NCI-H1694 (cell line): Measurements from ENCODE around the gene HES6.

ENCODE experiments used
- DNase-seq: peaks from one replicate; lab custom pipeline; 2025; lab: John Stamatoyannopoulos, UW

HES6 gene

GRCh38 chr2:238254095-238254723 lies 14.4 kb upstream of the HES6 start:
- DNase-seq = no peak

GRCh38 chr2:238252766-238253630 lies 13.2 kb upstream of the HES6 start:
- no peak for DNase-seq

GRCh38 chr2:238251986-238252385 lies 12.1 kb upstream of the HES6 start:
- DNase-seq = no peak

DNA sequence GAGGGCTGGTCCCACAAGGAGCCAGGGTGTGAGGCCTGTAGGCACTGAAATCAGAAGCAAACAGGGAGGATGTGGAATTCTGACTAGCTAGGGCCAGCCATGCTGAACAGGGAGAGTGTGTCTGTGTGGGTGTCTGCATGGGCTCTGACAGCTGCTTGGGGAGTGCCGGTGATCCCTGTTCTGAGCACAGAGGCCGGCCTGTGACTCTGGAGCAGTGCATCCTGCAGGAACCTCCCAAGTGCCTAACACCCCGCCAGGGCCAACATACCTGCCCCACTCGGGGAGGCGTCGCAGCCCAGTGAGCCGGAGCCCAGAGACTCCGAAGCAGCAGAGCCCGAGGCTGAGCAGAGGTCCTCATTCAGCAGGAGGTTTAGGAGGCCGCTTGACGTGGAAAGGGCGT lies 11.5 kb upstream of the HES6 start:
- DNase-seq = no peak

- DNase-seq = no peak
These were observed 11.1 kb upstream of the HES6 start for GRCh38 chr2:238250896-238251295.

GRCh38 chr2:238247841-238248453 lies 8.1 kb upstream of the HES6 start:
- DNase-seq = no peak

GRCh38 chr2:238247002-238247822 lies 7.4 kb upstream of the HES6 start:
- peak; percentile 83 for DNase-seq

DNA sequence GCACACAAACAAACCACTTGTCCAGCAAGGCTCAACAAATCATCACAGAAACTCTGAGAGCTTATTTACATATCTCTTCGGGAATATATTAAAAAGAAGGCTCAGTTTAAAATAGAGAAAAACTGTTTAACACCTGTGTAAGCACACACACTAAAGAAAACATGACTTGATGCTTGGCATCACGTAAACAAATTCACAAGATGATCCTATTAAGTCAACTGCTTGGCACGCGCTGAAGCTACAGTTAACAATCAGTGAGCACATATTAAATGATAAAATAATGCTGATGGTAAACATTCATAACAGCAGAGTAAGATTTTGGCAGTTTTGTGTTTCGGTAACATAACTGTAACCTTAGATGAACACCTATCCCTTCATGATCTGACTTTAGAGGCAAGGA lies 4.3 kb upstream of the HES6 start:
- no peak for DNase-seq

- no peak for DNase-seq
These were observed 3.7 kb upstream of the HES6 start for GRCh38 chr2:238243496-238244076.

DNA sequence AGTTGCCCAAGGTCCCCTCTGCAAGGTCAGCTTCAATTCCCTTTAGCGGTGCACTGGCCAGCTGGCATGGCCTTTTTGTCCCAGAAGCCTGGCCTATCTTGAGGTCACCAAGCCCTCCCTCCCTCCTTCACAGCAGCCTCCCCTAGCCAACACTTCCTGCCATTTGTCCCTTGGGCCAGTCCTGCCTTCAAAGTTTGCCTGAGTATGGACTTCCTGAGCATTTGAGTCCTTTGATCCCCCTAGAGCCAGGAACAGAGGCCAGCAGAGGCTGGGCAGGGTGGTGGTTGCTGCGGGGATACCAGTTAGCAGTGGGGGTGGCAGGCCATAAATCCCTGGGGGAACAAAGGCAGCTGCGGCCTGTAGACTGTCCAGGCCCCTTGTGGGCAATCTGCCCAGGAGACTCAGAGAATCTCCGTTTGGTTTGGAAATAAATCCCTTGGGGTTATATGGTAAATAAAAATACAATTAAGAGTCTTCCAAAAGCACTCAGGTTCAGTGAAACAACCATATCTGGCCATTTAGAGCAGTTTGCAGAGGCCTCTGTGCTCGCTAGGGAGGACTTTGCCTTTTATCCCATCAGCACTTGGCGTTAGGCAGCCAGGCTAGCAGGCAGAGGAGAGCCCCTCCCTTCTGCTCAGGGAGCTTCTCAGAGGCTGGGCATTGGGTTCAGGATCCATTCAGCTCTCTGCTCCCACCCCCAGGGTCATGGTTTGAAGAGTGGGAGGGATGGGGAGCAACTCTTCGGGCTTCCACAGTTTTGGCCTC lies 3.1 kb upstream of the HES6 start:
- no peak for DNase-seq

- DNase-seq = no peak
These were observed 2.1 kb upstream of the HES6 start for GRCh38 chr2:238241970-238242369.

GRCh38 chr2:238240757-238241711 lies 1.2 kb upstream of the HES6 start:
- DNase-seq = peak; percentile 73

GRCh38 chr2:238239543-238239862 lies 335 bp downstream of the HES6 start:
- DNase-seq = no peak

- no peak for DNase-seq
These were observed 884 bp downstream of the HES6 start for GRCh38 chr2:238238766-238239542.

DNA sequence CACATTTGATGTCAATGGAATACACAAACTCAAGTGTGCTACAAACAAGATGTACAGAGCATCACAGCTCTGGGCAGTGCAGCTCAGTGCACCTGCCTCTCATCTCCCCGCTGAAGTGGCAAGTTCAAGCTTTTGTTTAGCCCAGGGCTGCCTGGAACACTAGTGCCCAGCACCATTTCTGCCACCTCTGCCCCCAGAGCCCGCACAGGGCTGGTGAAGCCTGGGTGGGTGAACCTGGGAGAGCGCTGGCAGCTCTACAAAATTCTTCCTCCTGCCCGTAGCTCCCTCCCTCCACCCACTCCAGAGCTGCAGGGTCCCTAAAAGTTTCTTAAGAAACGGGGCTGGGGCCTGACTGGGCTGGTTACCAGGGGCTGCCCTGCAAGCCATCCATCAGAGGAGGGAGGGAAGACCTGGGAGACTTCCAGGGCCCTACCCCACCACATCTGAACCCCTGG lies 1.5 kb downstream of the HES6 start:
- no peak for DNase-seq

DNA sequence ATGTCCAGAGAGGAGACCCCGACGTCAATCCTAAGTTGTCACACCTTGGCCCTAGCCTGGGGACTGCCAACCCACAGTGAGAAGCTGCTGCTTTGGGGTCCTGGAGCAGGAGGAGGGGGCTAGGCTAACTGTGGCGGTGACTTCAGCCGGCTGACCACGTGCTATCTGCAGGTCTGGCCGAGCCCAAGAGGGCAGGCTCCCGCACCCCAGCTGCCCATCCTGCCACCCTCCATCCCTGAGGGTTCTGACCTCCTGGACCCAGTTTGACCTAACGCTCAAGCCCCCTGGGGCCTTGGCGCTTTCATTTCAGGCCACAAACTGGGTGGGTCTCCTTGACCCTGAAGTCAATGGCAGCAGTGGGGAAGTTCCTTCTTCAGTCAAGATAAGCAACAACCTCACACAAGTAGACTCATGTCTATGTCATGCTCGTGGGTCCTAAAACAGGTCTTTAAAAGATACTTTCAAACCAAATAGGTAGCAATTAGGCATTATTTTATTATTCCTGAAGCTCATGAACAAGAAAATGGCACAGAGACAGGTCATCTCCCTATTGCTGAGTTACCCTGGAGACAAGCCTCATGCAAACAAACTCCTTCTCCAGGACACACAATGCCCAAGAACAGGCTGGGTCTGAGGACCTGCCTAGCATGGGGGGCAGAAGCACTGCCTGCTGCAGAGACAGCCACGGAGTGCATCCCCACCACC lies 2.3 kb downstream of the HES6 start:
- DNase-seq = no peak

DNA sequence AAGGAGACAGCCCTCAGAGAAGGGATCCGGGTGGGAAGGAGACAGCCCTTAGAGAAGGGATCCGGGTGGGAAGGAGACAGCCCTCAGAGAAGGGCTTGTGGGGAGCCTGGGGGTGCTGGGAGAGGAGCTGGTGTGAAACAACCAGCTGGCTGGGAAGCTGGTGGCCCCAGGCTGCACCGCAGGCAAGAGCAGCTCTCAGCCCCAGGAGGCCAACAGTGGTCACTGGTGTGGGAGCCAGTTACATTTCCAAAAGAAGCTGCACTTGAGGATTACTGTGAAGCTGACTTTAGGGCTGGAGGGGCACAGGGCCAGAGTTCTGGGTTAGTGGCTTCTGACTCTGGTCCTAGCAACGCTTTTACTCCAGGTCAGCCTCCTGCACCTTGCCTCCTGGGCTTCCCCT lies 3.3 kb downstream of the HES6 start:
- DNase-seq = no peak

DNA sequence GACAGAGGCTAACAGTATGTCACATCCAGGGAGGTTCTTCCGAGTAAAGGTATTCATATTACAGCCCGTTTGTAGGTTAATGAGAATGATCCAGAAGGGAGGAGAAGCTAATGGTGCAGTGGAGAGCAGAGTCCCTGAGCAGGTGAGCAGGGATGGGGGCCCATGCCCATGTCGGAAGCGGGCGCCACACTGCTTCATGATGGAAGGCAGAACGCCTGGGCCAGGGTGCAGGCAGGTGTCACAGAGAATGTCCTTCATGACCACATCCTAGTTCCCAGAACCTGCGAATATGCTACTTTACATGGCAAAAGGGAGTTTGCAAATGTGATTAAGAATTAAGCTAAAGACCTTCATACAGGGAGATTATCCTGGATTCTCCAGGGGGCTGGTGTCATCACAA lies 4.0 kb downstream of the HES6 start:
- DNase-seq = no peak

GRCh38 chr2:238235331-238235732 lies 4.5 kb downstream of the HES6 start:
- no peak for DNase-seq
